ENCODE results near the gene KCNAB1.

KCNAB1 gene

GRCh38 chr3:156400735-156401134, 280.4 kb downstream of the KCNAB1 start:
- H3K27ac ChIP-seq: no peak overlapping the region
- no peaks in the 10 kb centered on the region for H3K9me3 ChIP-seq
- DNase-seq: no peak
- H3K36me3 ChIP-seq: no peaks in the 10 kb centered on the region
- H3K4me1 ChIP-seq: peaks cover 0 to 29% (median 2%) of the 10 kb centered on the region in 4 donors
- H3K27me3 ChIP-seq: no peaks in the 10 kb centered on the region
- TF ChIP-seq CTCF (IDR thresholded peaks at IDR 0.05): no peak
- H3K4me3 ChIP-seq: no peak overlapping the region
- intact Hi-C loops (cut with DNase I; ENCODE audit: low total_unique reads): no loop called here

GRCh38 chr3:156404217-156404616, 283.8 kb downstream of the KCNAB1 start:
- no peaks in the 10 kb centered on the region for H3K27me3 ChIP-seq
- peaks cover 0 to 29% (median 2%) of the 10 kb centered on the region in 4 donors for H3K4me1 ChIP-seq
- no peak for TF ChIP-seq CTCF (IDR thresholded peaks at IDR 0.05)
- DNase-seq: no peak
- H3K4me3 ChIP-seq: no peak overlapping the region
- intact Hi-C loops (cut with DNase I; ENCODE audit: low total_unique reads): no loop called here
- H3K27ac ChIP-seq: no peak overlapping the region
- H3K9me3 ChIP-seq: no peaks in the 10 kb centered on the region
- H3K36me3 ChIP-seq: peaks cover 0 to 5% (median 0%) of the 10 kb centered on the region in 3 donors

- intact Hi-C loops (cut with DNase I; ENCODE audit: low total_unique reads): no loop called here
- Histone ChIP-seq H3K27ac (no peak overlapping the region), H3K4me3 (no peak overlapping the region), H3K27me3 (no peaks in the 10 kb centered on the region), H3K9me3 (no peaks in the 10 kb centered on the region), H3K4me1 (peaks cover 0 to 19% (median 1%) of the 10 kb centered on the region in 4 donors), H3K36me3 (peaks cover 0 to 5% (median 0%) of the 10 kb centered on the region in 3 donors)
- no peak for TF ChIP-seq CTCF (IDR thresholded peaks at IDR 0.05)
- DNase-seq: no peak
Observed at GRCh38 chr3:156406393-156406792, 286.0 kb downstream of the KCNAB1 start.

GRCh38 chr3:156407617-156408225, 287.3 kb downstream of the KCNAB1 start:
- Histone ChIP-seq H3K27ac (no peak overlapping the region), H3K9me3 (no peaks in the 10 kb centered on the region), H3K4me1 (peaks cover 0 to 6% (median 0%) of the 10 kb centered on the region in 4 donors), H3K27me3 (no peaks in the 10 kb centered on the region), H3K4me3 (no peak overlapping the region), H3K36me3 (peaks cover 0 to 5% (median 0%) of the 10 kb centered on the region in 3 donors)
- TF ChIP-seq CTCF (IDR thresholded peaks at IDR 0.05): no peak
- intact Hi-C loops (cut with DNase I; ENCODE audit: low total_unique reads): no loop called here
- no peak for DNase-seq

GRCh38 chr3:156409694-156410093, 289.3 kb downstream of the KCNAB1 start:
- no peaks in the 10 kb centered on the region for H3K27me3 ChIP-seq
- TF ChIP-seq CTCF (IDR thresholded peaks at IDR 0.05): no peak
- no peaks in the 10 kb centered on the region for H3K9me3 ChIP-seq
- H3K36me3 ChIP-seq: peaks cover 0 to 5% (median 0%) of the 10 kb centered on the region in 3 donors
- DNase-seq: no peak
- H3K4me1 ChIP-seq: no peaks in the 10 kb centered on the region
- no peak overlapping the region for H3K27ac ChIP-seq
- intact Hi-C loops (cut with DNase I; ENCODE audit: low total_unique reads): no loop called here
- no peak overlapping the region for H3K4me3 ChIP-seq

Measured in tibial artery (tissue), 4 donors.